OCI-LY1 (cell line): ENCODE results near the gene CDH2.

Experiments
- H2AFZ ChIP-seq: fragments of 200-600 bp; sonication (generic), shearing (Covaris generic); 2 replicates; pipeline ENCODE4 v1.6.0; 2014; ENCODE audit warnings: antibody characterized with exemption, mild to moderate bottlenecking, low read length
- H3F3A ChIP-seq: fragments of 200-600 bp; sonication (generic), shearing (Covaris generic); 2 replicates; pipeline ENCODE4 v1.6.0; 2014; ENCODE audit warnings: mild to moderate bottlenecking, antibody characterized with exemption, low read length, moderate library complexity; ENCODE audit not compliant: insufficient read depth
- H3K27ac ChIP-seq: fragments of 200-600 bp; sonication (generic); 2 replicates; pipeline ENCODE4 v1.5.1; 2014; ENCODE audit warnings: low read length, mixed run types, mild to moderate bottlenecking, low read depth; ENCODE audit not compliant: poor library complexity, severe bottlenecking
- H3K27me3 ChIP-seq: fragments of 200-600 bp; sonication (generic); 2 replicates; pipeline ENCODE4 v1.6.0; 2014; ENCODE audit warnings: antibody characterized with exemption, mild to moderate bottlenecking, low read length, moderate library complexity; ENCODE audit not compliant: insufficient read depth
- H3K36me3 ChIP-seq: fragments of 200-600 bp; sonication (generic); 2 replicates; pipeline ENCODE4 v1.6.1; 2014; ENCODE audit warnings: mild to moderate bottlenecking, antibody characterized with exemption, low read length, moderate library complexity, mixed read lengths; ENCODE audit not compliant: insufficient read depth
- H3K4me1 ChIP-seq: fragments of 200-600 bp; sonication (generic); 2 replicates; pipeline ENCODE4 v1.5.1; 2014; ENCODE audit warnings: mild to moderate bottlenecking, low read length, moderate library complexity; ENCODE audit not compliant: insufficient read depth, severe bottlenecking
- H3K4me2 ChIP-seq: fragments of 200-600 bp; sonication (generic), shearing (Covaris generic); 2 replicates; pipeline ENCODE4 v1.6.1; 2014; ENCODE audit warnings: low read length
- H3K4me3 ChIP-seq: fragments of 200-600 bp; sonication (generic); 2 replicates; pipeline ENCODE4 v1.5.1; 2014; ENCODE audit warnings: low read length, low read depth, mild to moderate bottlenecking, mixed read lengths; ENCODE audit not compliant: poor library complexity, severe bottlenecking
- H3K79me2 ChIP-seq: fragments of 200-600 bp; shearing (Covaris generic); 2 replicates; pipeline ENCODE4 v1.6.1; 2016; ENCODE audit warnings: mixed run types, low read length, mixed read lengths; ENCODE audit not compliant: insufficient read depth
- H3K9ac ChIP-seq: fragments of 200-600 bp; sonication (generic), shearing (Covaris generic); 2 replicates; pipeline ENCODE4 v1.6.1; 2014; ENCODE audit warnings: mild to moderate bottlenecking, low read length, mixed read lengths
- H3K9me2 ChIP-seq: fragments of 200-600 bp; sonication (generic), shearing (Covaris generic); 2 replicates; pipeline ENCODE4 v1.6.1; 2014; ENCODE audit warnings: low read depth, mild to moderate bottlenecking, low read length, mixed read lengths
- H3K9me3 ChIP-seq: fragments of 200-600 bp; shearing (Covaris generic); 2 replicates; pipeline ENCODE4 v1.6.1; 2014; ENCODE audit warnings: low read length, mixed read lengths
- H4K20me1 ChIP-seq: fragments of 200-600 bp; sonication (generic), shearing (Covaris generic); 2 replicates; pipeline ENCODE4 v1.6.0; 2016; ENCODE audit warnings: mild to moderate bottlenecking, low read length; ENCODE audit not compliant: insufficient read depth
- EZH2 ChIP-seq: fragments of 200-600 bp; sonication (generic), shearing (Covaris generic); IDR thresholded peaks from 2 replicates; pipeline ENCODE4 v1.8.0; 2017; ENCODE audit warnings: borderline replicate concordance, mixed run types, mild to moderate bottlenecking, antibody characterized with exemption, low read length, moderate library complexity, mixed read lengths
- TF ChIP-seq, protein P1 (sequence below): fragments of 200-600 bp; sonication (generic), shearing (Covaris generic); IDR thresholded peaks from 2 replicates; pipeline ENCODE4 v1.5.1; 2017; ENCODE audit warnings: mild to moderate bottlenecking, antibody characterized with exemption, low read length, moderate library complexity, mixed read lengths

The CDH2 gene

DNA sequence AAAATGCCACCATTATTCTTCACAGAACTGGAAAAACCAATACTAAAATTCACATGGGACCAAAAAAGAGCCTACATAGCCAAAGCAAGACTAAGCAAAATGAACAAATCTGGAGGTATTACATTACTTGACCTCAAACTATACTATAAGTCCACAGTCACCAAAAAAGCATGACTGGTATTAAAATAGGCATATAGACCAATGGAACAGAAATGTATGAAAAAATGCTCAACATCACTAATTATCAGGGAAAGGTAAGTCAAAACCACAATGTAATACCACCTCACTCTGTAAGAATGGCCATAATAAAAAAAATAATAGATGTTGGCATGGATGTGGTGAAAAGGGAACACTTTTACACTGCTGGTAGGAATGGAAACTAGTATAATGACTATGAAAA, 158.6 kb downstream of the CDH2 start:
- Histone ChIP-seq H4K20me1 (no peaks in the 10 kb centered on the region), H3K36me3 (no peaks in the 10 kb centered on the region), H3K27ac (no peak overlapping the region), H3K9ac (no peak overlapping the region), H3K4me2 (no peak overlapping the region), H3K27me3 (no peaks in the 10 kb centered on the region), H3K9me2 (no peaks in the 10 kb centered on the region), H3K4me1 (no peaks in the 10 kb centered on the region), H3K9me3 (no peaks in the 10 kb centered on the region), H3F3A (no peaks in the 10 kb centered on the region), H2AFZ (no peak overlapping the region), H3K4me3 (no peak overlapping the region), H3K79me2 (no peaks in the 10 kb centered on the region)
- TF ChIP-seq EZH2, result no peak
- TF ChIP-seq, protein P1, sequence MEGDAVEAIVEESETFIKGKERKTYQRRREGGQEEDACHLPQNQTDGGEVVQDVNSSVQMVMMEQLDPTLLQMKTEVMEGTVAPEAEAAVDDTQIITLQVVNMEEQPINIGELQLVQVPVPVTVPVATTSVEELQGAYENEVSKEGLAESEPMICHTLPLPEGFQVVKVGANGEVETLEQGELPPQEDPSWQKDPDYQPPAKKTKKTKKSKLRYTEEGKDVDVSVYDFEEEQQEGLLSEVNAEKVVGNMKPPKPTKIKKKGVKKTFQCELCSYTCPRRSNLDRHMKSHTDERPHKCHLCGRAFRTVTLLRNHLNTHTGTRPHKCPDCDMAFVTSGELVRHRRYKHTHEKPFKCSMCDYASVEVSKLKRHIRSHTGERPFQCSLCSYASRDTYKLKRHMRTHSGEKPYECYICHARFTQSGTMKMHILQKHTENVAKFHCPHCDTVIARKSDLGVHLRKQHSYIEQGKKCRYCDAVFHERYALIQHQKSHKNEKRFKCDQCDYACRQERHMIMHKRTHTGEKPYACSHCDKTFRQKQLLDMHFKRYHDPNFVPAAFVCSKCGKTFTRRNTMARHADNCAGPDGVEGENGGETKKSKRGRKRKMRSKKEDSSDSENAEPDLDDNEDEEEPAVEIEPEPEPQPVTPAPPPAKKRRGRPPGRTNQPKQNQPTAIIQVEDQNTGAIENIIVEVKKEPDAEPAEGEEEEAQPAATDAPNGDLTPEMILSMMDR, result no peak

DNA sequence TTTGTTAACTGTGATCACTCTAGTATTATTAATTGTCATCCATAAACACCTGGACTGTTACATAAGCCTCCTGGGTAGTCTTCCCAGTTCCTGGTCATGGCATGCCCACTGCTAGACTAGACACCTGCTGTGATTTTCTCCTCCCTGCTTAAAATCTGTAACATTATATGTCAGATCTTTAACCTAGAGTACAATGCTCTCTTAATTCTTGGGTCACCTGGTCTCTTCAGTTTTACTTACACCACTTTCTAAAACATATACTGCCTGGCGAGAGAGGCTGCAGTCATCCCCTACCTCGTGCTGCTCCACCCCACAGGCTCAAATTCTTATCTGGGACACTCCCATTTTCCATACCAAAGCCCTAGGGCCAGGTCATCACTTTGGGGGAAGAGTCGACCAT, 161.3 kb downstream of the CDH2 start:
- no peaks in the 10 kb centered on the region for H3K79me2 ChIP-seq
- no peaks in the 10 kb centered on the region for H3K4me1 ChIP-seq

DNA sequence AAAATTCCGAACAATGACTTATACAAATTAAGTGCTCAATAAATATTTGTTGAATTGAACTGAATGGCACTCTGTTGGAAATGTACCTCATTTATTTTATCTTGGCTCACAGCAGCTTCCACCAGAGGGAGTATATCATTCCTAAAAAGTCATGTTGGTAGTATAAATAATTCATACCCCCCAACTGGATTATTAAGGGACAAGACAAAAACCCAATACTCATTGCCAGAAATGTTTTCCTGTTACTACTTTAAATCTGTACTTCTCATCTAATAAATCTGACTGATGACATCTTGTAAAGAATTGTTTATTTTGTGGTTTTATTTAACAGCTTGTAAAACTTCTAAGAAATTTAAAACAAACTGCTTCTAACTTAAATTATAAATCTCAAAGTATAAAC, 163.9 kb downstream of the CDH2 start:
- H3K36me3 ChIP-seq, result no peaks in the 10 kb centered on the region
- H3K9me2 ChIP-seq, result no peaks in the 10 kb centered on the region
- no peaks in the 10 kb centered on the region for H3K27me3 ChIP-seq
- TF ChIP-seq, protein P1, result no peak
- TF ChIP-seq EZH2, result no peak
- H3K9me3 ChIP-seq, result no peaks in the 10 kb centered on the region
- no peak overlapping the region for H2AFZ ChIP-seq
- no peaks in the 10 kb centered on the region for H3K4me1 ChIP-seq
- no peaks in the 10 kb centered on the region for H3K79me2 ChIP-seq
- no peak overlapping the region for H3K4me3 ChIP-seq
- no peaks in the 10 kb centered on the region for H3F3A ChIP-seq
- no peak overlapping the region for H3K4me2 ChIP-seq
- no peak overlapping the region for H3K9ac ChIP-seq
- no peaks in the 10 kb centered on the region for H4K20me1 ChIP-seq
- H3K27ac ChIP-seq, result no peak overlapping the region

More for the DNA sequence above, 161.3 kb downstream of the CDH2 start:
- Histone ChIP-seq H3K4me3 (no peak overlapping the region), H3K9me3 (no peaks in the 10 kb centered on the region), H3K36me3 (no peaks in the 10 kb centered on the region), H3K27ac (no peak overlapping the region), H3K9ac (no peak overlapping the region), H4K20me1 (no peaks in the 10 kb centered on the region), H3K9me2 (no peaks in the 10 kb centered on the region), H2AFZ (no peak overlapping the region), H3K4me2 (no peak overlapping the region), H3F3A (no peaks in the 10 kb centered on the region), H3K27me3 (no peaks in the 10 kb centered on the region)
- TF ChIP-seq, protein P1, result no peak
- TF ChIP-seq EZH2, result no peak
